GM06990 (cell line): ENCODE data around the gene GPHN.

ENCODE experiments used
- DNase-seq: peaks from one replicate; pipeline ENCODE4 v3.0.0-alpha.2; 2011; ENCODE audit not compliant: insufficient read length; ENCODE audit errors: extremely low read depth
- H3K27me3 ChIP-seq: replicated peaks from 2 replicates; pipeline ENCODE4 v1.6.0; 2011; ENCODE audit warnings: low read length; ENCODE audit not compliant: control insufficient read depth, insufficient read depth
- H3K36me3 ChIP-seq: 2 replicates; pipeline ENCODE4 v1.5.1; 2011; ENCODE audit warnings: low read length; ENCODE audit not compliant: control insufficient read depth, insufficient read depth
- H3K4me3 ChIP-seq: replicated peaks from 2 replicates; pipeline ENCODE4 v1.5.1; 2011; ENCODE audit warnings: low read depth, mild to moderate bottlenecking, control low read depth, low read length
- TF ChIP-seq, protein P1 (sequence below): IDR thresholded peaks from 2 replicates; pipeline ENCODE4 v1.5.1; 2011; ENCODE audit warnings: low read length, control low read depth, mild to moderate bottlenecking, inconsistent platforms; ENCODE audit not compliant: insufficient read depth, poor library complexity, severe bottlenecking

The GPHN gene

DNA sequence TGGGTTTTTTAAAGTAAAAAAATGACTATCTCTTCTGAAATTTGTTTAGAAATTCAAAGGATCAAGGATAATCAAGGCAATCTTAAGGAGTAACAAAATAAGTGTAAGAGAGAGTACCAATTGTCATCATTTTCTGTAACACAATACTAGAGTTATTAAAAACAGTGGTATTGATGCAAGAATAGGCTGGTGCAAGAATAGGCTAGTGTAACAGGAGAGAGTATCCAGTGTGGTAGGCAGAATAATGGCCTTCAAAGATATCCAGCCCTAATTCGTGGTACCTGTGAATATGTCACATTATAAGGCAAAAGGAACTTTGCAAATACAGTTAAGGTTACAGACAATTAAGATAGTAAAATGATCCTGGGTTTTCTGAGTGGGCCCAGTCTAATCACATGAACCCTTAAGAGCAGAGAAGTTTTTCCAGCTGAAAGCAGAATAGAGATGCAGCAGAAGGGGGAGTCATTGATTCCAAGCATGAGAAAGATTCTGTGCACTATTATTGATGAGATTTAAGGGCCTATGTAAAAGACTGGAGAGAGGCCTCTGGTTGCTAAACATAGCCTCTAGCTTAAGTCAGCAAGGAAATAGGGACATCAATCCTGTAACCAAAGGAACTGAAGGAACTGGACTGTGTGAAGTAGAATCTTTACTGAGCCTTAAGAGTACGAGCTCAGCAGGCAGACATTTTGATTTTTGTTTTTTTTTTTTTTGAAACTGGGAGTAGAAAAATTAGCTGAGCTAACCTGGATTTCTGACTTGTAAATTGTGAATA lies 134.1 kb downstream of the GPHN start:
- Histone ChIP-seq H3K27me3 (no peaks in the 10 kb centered on the region), H3K36me3 (no peaks in the 10 kb centered on the region), H3K4me3 (no peak overlapping the region)
- TF ChIP-seq, protein P1, sequence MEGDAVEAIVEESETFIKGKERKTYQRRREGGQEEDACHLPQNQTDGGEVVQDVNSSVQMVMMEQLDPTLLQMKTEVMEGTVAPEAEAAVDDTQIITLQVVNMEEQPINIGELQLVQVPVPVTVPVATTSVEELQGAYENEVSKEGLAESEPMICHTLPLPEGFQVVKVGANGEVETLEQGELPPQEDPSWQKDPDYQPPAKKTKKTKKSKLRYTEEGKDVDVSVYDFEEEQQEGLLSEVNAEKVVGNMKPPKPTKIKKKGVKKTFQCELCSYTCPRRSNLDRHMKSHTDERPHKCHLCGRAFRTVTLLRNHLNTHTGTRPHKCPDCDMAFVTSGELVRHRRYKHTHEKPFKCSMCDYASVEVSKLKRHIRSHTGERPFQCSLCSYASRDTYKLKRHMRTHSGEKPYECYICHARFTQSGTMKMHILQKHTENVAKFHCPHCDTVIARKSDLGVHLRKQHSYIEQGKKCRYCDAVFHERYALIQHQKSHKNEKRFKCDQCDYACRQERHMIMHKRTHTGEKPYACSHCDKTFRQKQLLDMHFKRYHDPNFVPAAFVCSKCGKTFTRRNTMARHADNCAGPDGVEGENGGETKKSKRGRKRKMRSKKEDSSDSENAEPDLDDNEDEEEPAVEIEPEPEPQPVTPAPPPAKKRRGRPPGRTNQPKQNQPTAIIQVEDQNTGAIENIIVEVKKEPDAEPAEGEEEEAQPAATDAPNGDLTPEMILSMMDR: no peak
- DNase-seq: no peak

DNA sequence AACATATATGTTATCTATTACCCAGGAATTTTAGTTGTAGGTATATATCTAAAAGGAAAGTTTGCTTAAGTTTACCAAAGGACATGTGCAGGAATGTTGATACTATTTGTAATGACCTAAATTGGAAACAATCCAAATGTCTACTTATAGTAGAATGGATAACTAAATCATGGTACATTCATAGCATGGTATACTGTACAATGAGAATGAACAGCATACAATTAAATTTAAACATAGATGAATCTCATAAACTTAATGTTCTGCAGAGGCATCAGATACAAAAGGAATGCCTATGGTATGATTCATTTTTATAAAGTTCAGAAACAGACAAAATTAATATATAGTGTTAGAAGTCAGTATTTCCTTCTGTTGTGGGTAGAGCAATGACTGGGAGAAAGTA lies 135.4 kb downstream of the GPHN start:
- no peaks in the 10 kb centered on the region for H3K36me3 ChIP-seq
- TF ChIP-seq, protein P1: no peak
- DNase-seq: no peak
- H3K4me3 ChIP-seq: no peak overlapping the region
- H3K27me3 ChIP-seq: no peaks in the 10 kb centered on the region

DNA sequence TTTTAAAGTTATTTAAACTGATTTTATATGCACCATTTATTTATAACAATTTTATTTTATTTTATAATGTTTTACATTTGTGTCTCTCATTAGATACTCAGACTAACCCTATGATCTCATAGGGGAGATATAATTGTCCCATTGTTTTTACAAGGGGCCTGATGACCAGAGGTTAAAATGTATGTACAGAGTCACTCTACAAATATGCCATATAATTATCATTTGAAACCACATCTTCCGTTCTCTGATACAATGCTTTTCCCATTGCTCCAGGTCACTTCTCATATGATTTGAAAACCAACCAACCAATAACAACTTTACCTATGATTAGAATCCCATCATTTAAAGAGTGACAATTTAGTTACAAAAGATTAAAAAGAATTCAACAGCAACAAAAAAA lies 137.8 kb downstream of the GPHN start:
- Histone ChIP-seq H3K36me3 (no peaks in the 10 kb centered on the region), H3K27me3 (no peaks in the 10 kb centered on the region), H3K4me3 (no peak overlapping the region)
- DNase-seq: no peak
- TF ChIP-seq, protein P1: no peak

DNA sequence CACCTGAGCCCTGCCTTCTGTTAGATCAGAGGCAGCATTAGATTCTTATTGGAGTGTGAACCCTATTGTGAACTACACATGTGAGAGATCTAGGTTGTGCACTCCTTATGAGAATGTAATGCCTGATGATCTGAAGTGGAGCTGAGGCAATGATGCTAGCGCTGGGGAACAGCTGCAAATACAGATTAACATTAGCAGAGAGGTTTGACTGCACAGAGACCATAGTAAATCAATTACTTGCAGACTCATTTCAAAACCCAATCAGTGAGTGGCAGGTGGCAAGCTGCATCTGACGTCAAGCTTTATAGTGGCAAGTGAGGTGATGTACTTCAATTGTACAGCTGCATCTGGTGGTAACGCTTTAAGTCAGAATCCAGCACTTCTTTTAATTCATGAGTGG lies 141.6 kb downstream of the GPHN start:
- DNase-seq: peak; percentile 70

DNA sequence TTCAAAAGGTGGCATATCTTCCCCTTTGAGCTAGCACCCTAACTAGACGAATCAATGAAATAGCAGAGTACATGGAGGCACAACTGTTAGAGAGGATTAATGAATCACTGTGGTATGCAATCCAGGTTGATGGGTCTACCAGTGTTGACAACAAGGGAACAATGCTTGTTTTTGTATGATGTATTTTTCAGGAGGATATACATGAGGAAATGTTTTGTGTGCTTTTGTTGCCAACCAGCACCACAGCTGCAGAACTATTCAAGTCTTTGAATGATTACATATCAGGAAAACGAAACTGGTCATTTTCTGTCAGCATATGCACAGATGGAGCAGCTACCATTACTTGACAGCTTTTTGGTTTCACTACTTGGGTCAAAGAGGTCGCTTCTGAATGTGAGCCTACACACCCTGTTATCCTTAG lies 142.6 kb downstream of the GPHN start:
- no peaks in the 10 kb centered on the region for H3K36me3 ChIP-seq
- TF ChIP-seq, protein P1: no peak
- no peaks in the 10 kb centered on the region for H3K27me3 ChIP-seq
- H3K4me3 ChIP-seq: peak overlapping the region; percentile 34
- DNase-seq: peak; percentile 60

More for the DNA sequence above, 141.6 kb downstream of the GPHN start:
- Histone ChIP-seq H3K4me3 (no peak overlapping the region), H3K36me3 (no peaks in the 10 kb centered on the region), H3K27me3 (no peaks in the 10 kb centered on the region)
- TF ChIP-seq, protein P1: no peak
